ENCODE results near the gene SHISA8.

SHISA8 gene

DNA sequence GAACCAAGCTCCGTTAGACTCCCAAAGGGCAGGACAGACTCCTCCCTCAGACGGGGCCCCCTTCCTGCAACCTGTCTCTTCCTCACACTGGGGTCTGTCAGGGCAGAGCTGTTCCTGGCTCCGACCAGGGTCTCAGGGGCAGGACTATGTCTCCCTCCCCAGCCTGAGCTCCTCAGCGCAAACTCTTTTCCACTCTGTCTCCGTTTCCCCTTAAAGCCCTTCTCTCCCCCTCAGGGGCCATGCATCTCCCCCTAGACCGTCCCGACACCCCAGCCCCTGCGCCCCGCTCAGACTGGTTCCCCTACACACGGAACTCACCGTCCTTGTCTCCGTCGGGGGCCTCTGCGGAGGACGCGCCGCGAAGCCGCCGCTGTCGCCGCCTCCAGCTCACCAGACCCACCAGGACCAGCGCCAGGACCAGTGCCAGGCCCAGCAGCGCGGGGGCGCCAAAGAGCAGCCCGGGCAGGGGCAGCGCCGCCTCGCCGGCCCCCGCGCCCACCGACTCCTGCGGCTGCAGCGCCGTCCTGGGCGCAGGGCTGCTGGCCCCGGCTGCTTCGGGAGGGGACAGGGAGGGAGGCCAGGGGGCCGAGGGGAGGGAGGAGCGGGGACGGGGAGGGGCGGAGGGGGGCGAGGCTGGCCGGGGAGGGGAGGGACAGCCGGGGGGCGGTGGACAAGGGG, 11.0 kb upstream of the SHISA8 start:
- peak; percentile 67 for DNase-seq (ENCODE audit: low spot score)
- in situ Hi-C loops (cut with MboI; ENCODE audit: low sequenced_read_pairs, unreplicated experiment), result no loop called here
- TF ChIP-seq, protein P1, sequence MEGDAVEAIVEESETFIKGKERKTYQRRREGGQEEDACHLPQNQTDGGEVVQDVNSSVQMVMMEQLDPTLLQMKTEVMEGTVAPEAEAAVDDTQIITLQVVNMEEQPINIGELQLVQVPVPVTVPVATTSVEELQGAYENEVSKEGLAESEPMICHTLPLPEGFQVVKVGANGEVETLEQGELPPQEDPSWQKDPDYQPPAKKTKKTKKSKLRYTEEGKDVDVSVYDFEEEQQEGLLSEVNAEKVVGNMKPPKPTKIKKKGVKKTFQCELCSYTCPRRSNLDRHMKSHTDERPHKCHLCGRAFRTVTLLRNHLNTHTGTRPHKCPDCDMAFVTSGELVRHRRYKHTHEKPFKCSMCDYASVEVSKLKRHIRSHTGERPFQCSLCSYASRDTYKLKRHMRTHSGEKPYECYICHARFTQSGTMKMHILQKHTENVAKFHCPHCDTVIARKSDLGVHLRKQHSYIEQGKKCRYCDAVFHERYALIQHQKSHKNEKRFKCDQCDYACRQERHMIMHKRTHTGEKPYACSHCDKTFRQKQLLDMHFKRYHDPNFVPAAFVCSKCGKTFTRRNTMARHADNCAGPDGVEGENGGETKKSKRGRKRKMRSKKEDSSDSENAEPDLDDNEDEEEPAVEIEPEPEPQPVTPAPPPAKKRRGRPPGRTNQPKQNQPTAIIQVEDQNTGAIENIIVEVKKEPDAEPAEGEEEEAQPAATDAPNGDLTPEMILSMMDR (IDR thresholded peaks at IDR 0.05; ENCODE audit: borderline replicate concordance, control extremely low read depth, extremely low read depth, insufficient read depth, missing control alignments), result peak; percentile 95

DNA sequence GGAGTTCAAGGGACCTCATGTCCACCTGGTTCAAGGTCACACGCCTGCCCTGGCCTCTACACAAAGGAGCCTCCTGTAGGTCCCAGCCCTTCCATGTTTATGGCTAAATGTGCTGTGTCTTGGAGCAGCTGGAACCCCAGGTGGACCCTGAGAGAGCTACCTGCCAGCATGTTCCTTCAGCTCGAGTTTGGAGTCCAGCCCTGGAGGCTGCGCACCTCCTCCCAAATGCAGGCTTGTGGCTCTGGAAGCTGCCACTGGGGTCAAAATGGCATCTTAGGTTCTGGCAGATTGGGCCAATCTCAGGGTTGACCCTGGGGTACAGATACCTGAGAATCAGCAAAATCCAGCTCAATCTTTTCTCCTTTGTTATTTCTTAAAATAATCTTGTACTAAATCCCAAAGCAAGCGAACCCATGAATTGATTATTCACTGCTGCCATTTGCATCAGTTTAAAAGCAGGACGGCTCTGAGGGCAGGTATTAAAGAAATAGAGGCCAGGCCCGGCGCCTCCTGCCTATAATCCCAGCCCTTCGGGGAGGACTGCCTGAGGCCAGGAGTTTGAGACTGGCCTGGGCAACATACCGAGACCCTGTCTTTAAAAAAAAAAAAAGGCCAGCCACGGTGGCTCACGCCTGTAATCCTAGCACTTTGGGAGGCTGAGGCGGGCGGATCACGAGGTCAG, 8.9 kb upstream of the SHISA8 start:
- DNase-seq (ENCODE audit: low spot score), result no peak
- TF ChIP-seq, protein P1 (IDR thresholded peaks at IDR 0.05; ENCODE audit: borderline replicate concordance, control extremely low read depth, extremely low read depth, insufficient read depth, missing control alignments), result no peak
- in situ Hi-C loops (cut with MboI; ENCODE audit: low sequenced_read_pairs, unreplicated experiment), result no loop called here

DNA sequence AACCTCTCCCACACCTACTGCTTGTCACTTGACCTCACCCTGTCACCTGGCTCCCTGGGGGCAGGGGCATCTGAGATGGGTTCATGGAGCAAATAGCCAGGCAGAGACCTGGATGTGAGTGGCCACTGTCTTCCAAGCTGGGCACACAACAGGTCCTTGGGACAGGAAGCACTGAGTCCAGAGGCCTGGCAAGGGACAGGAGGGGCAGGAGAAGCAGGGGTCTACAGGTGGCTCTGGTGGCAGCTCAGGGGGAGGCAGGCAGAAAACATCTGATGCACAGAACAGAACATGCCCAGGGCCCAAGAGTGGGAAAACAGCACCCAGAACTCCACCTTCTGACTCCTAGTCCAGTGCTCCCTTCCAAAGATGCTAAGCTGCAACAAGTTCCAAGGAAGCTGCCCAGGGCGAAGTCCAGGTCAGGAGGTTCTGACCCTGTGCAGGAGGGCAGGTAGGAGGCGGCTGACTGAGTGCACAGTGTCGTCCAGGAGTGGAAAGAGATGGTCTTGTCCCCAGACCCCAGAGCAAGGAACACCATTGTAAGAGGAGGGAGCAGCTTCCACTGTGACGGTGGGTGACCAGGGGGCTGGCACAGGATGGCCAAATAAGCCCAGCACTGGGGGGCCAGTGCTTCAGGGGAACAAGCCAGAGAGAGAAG, 8.2 kb upstream of the SHISA8 start:
- in situ Hi-C loops (cut with MboI; ENCODE audit: low sequenced_read_pairs, unreplicated experiment), result no loop called here
- no peak for DNase-seq (ENCODE audit: low spot score)
- TF ChIP-seq, protein P1 (IDR thresholded peaks at IDR 0.05; ENCODE audit: borderline replicate concordance, control extremely low read depth, extremely low read depth, insufficient read depth, missing control alignments), result no peak

DNA sequence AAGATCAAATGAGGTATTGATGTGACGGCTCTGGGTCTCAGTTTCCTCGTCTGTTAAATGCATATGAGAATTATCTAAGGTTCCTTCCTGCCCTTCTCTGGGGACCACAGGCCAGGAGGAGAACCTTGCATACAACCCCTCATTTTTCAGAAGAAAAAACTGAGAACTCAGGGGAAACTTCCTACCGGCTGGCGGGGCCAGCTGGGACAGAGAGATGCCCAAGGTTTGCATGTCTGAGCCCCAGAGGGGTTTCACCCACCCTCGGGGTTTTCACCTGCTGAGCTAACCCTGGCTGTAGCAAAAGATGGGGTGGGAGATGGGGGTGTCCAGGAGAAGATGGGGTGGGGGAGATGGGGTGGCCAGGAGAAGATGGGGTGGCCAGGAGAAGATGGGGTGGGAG, 7.5 kb upstream of the SHISA8 start:
- no peak for DNase-seq (ENCODE audit: low spot score)
- TF ChIP-seq, protein P1 (IDR thresholded peaks at IDR 0.05; ENCODE audit: borderline replicate concordance, control extremely low read depth, extremely low read depth, insufficient read depth, missing control alignments), result no peak
- in situ Hi-C loops (cut with MboI; ENCODE audit: low sequenced_read_pairs, unreplicated experiment), result no loop called here

DNA sequence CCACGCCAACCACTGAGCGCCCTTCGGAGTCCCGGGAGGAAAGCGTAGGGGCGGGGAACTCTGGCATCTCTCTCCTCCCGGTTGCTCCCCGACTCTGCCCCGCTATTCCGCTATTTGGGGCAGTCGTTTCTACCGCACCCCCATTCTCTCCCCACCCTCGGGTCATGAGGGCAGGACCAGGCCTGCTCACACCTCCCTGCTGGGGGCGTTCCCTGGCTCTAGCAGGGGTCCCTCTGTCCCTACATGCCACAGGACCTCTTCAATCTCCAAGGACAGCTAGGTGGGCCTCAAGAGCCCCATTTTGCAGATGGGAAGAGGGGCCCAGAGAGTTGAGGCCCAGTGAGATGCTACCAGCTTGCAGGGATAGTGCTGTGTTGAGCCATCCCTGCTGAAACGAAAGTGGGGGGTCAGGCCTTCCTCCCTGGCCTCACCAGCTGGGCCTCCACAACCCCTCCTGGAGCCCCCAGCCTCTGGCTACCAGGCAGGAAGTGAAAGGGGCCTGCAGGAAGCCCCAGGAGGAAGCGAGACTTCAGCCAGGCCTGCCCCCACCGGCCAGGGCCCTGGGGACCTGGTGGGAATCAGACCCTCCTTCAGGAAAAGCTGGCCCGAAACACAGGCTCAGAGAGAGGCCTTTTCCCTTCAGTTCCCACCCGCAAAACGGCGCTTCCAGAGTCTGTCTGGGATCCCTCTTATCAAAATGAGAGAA, 5.5 kb upstream of the SHISA8 start:
- TF ChIP-seq, protein P1 (IDR thresholded peaks at IDR 0.05; ENCODE audit: borderline replicate concordance, control extremely low read depth, extremely low read depth, insufficient read depth, missing control alignments), result no peak
- in situ Hi-C loops (cut with MboI; ENCODE audit: low sequenced_read_pairs, unreplicated experiment), result no loop called here
- no peak for DNase-seq (ENCODE audit: low spot score)

Data from GM13976 (cell line).